Endothelial cell of umbilical vein (primary cell): ENCODE data around the gene ZNF514.

Experiments
- EZH2 ChIP-seq: IDR thresholded peaks from 2 replicates; pipeline ENCODE4 v1.6.1; 2012; ENCODE audit warnings: borderline replicate concordance, low read depth, mild to moderate bottlenecking, moderate library complexity, low read length, inconsistent platforms; ENCODE audit not compliant: severe bottlenecking
- POLR2A ChIP-seq: IDR thresholded peaks from 2 replicates; pipeline ENCODE4 v1.6.1; 2012; ENCODE audit warnings: low read depth, mild to moderate bottlenecking, control low read depth, low read length

DNA sequence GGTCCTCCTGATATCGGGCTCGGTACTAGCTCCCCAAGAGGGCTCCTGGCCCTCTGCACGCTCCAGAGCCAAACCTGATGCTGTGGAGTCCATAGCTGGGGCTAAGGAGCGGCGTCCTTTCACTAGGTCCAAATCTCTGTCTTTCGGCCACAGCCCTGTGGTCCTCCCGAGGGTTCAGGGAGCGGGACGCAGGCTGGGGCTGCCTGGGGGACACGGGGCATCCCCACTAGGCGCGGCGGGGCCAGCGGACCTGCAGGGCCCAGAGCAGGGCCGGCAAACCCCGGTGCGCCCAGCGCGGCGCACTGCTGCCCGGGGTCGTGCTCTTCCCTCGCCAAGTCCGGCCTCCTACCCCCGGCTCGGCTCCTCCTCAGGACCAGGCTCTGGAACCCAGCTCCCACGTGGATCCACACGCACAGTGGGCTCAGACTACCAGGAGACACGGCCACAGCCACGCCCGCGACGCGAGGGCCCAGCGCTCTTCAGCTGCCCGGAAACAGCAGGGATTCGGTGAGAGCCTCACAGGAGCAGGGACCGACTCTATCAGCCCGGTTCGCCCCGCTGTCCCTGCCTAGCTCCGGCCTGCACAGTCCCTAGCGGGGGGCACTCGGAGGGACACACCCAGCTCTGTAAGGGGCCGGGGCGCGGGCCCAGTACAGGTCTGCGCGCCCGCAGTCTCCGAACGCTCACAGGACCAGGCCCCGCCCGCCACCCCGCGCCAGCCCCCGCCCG is 593 bp downstream of the ZNF514 start:
- TF ChIP-seq POLR2A (no peak), EZH2 (no peak)
